SU-DHL-6 (cell line): Measurements from ENCODE around the gene TACC3.

Experiments used
- EZH2phosphoT487 ChIP-seq: fragments of 200-600 bp; sonication (generic), shearing (Covaris generic); conservative IDR thresholded peaks from 2 replicates; pipeline ENCODE4 v1.6.1; 2018; ENCODE audit warnings: mild to moderate bottlenecking, antibody characterized with exemption, low read length, moderate library complexity, mixed read lengths
- TF ChIP-seq, protein P1 (sequence below): fragments of 200-600 bp; sonication (generic); IDR thresholded peaks from one replicate; pipeline ENCODE4 v1.5.1; 2017; ENCODE audit warnings: antibody characterized with exemption, mild to moderate bottlenecking, low read length, moderate library complexity; ENCODE audit not compliant: insufficient read depth, poor library complexity, severe bottlenecking

DNA sequence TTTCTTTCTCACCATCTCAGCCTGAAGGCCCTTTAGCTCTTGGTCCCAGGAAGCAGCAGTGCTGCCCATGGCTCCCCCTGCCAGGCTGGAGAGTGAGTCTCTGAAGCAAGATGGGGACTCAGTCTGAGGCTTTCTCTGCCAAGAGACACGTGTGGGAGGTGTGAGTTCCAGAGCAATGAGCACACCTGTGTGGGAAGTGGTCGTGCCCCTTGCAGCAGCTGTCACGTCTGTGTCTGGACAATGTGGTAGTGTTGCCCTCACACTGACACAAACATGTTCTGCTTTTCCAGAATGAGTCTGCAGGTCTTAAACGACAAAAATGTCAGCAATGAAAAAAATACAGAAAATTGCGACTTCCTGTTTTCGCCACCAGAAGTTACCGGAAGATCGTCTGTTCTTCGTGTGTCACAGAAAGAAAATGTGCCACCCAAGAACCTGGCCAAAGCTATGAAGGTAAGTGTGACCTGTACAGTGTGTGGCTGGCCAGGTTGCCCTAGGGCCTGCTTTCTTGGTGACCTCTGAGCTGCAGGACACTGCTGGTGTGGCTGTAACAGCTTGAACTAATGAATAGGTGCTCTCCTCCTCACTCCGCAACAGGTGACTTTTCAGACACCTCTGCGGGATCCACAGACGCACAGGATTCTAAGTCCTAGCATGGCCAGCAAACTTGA, 1.9 kb downstream of the TACC3 start:
- TF ChIP-seq, protein P1, sequence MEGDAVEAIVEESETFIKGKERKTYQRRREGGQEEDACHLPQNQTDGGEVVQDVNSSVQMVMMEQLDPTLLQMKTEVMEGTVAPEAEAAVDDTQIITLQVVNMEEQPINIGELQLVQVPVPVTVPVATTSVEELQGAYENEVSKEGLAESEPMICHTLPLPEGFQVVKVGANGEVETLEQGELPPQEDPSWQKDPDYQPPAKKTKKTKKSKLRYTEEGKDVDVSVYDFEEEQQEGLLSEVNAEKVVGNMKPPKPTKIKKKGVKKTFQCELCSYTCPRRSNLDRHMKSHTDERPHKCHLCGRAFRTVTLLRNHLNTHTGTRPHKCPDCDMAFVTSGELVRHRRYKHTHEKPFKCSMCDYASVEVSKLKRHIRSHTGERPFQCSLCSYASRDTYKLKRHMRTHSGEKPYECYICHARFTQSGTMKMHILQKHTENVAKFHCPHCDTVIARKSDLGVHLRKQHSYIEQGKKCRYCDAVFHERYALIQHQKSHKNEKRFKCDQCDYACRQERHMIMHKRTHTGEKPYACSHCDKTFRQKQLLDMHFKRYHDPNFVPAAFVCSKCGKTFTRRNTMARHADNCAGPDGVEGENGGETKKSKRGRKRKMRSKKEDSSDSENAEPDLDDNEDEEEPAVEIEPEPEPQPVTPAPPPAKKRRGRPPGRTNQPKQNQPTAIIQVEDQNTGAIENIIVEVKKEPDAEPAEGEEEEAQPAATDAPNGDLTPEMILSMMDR: no peak
- TF ChIP-seq EZH2phosphoT487: no peak
